Neutrophil (primary cell): ENCODE results near the gene RAB3IL1.

ENCODE experiments used
- H3K27ac ChIP-seq: fragments of 200-600 bp; sonication (generic); 2 replicates; pipeline ENCODE4 v1.5.1; 2016; ENCODE audit warnings: mild to moderate bottlenecking, moderate library complexity
- H3K27me3 ChIP-seq: fragments of 200-600 bp; sonication (generic); 2 replicates; pipeline ENCODE4 v1.6.0; 2016; ENCODE audit warnings: mild to moderate bottlenecking
- H3K36me3 ChIP-seq: fragments of 200-600 bp; sonication (generic); 2 replicates; pipeline ENCODE4 v1.5.1; 2017
- H3K4me1 ChIP-seq, 2 experiments: fragments of 200-600 bp in 1 of 2; sonication (generic) in 1 of 2; 1 replicate in 1 of 2; 2 replicates in 1 of 2; pipeline versions ENCODE4 v1.5.1 to v1.6.1; 2013 to 2016; ENCODE audit warnings: low read depth in 1 of 2, low read length in 1 of 2, mild to moderate bottlenecking in 1 of 2, moderate library complexity in 1 of 2; ENCODE audit not compliant: control insufficient read depth in 1 of 2, insufficient read depth in 1 of 2
- H3K4me3 ChIP-seq, 2 experiments: fragments of 200-600 bp in 1 of 2; sonication (generic) in 1 of 2; 1 replicate in 1 of 2; 2 replicates in 1 of 2; pipeline ENCODE4 v1.5.1; 2013 to 2016; ENCODE audit warnings: low read depth in 1 of 2, low read length in 1 of 2, mild to moderate bottlenecking in 1 of 2, moderate library complexity in 1 of 2
- H3K9me3 ChIP-seq: fragments of 200-600 bp; sonication (generic); 2 replicates; pipeline ENCODE4 v1.5.1; 2016
- TF ChIP-seq, protein P1 (sequence below): fragments of 200-600 bp; sonication (generic); IDR thresholded peaks from 2 replicates; pipeline ENCODE4 v1.5.1; 2016; ENCODE audit warnings: antibody characterized with exemption

Gene RAB3IL1

GRCh38 chr11:61914471-61915171 is 2.7 kb downstream of the RAB3IL1 start:
- TF ChIP-seq, protein P1, sequence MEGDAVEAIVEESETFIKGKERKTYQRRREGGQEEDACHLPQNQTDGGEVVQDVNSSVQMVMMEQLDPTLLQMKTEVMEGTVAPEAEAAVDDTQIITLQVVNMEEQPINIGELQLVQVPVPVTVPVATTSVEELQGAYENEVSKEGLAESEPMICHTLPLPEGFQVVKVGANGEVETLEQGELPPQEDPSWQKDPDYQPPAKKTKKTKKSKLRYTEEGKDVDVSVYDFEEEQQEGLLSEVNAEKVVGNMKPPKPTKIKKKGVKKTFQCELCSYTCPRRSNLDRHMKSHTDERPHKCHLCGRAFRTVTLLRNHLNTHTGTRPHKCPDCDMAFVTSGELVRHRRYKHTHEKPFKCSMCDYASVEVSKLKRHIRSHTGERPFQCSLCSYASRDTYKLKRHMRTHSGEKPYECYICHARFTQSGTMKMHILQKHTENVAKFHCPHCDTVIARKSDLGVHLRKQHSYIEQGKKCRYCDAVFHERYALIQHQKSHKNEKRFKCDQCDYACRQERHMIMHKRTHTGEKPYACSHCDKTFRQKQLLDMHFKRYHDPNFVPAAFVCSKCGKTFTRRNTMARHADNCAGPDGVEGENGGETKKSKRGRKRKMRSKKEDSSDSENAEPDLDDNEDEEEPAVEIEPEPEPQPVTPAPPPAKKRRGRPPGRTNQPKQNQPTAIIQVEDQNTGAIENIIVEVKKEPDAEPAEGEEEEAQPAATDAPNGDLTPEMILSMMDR, result no peak
- Histone ChIP-seq H3K4me3 (no peak overlapping the region), H3K36me3 (no peaks in the 10 kb centered on the region), H3K27ac (no peak overlapping the region), H3K4me1 (peaks cover 58 to 68% of the 10 kb centered on the region in 2 experiments), H3K9me3 (no peaks in the 10 kb centered on the region), H3K27me3 (peaks cover 61% of the 10 kb centered on the region)

DNA sequence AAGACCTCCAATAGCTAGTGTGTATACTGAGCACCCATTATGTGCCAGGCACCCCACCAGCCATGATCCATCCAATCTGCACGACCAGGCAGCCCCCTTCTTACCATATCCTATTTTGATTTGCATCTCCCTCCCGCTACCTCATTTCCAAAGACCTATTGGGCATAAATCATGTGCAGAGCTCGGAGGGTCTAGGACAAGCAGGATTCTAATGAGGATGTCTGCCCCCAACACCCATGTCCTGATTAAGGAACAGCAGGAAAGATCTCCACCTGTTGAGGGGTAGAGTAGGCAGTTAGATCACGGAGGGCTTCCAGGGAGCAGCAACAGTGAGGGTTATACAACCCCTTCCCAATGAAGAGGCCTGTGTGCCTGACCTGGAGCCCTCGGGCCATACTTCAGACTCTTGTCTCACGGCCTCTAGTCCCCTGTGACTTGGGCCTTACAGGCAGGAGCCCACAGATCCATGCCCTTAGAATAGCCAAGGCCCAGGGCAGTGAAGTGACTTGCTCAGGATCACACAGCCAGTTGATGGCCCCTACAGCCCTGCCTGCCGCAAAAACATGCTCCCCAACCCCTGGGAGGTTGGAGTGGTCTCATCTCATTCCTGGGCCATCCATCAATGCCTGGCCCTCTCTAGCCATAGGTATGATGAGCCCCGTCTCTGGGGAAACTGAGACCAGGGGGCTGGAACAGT is 3.5 kb downstream of the RAB3IL1 start:
- TF ChIP-seq, protein P1, result no peak
- H3K27me3 ChIP-seq, result peaks cover 56% of the 10 kb centered on the region
- no peak overlapping the region for H3K4me3 ChIP-seq
- no peak overlapping the region for H3K27ac ChIP-seq
- H3K9me3 ChIP-seq, result no peaks in the 10 kb centered on the region
- H3K36me3 ChIP-seq, result no peaks in the 10 kb centered on the region
- peaks cover 56 to 60% of the 10 kb centered on the region in 2 experiments for H3K4me1 ChIP-seq

DNA sequence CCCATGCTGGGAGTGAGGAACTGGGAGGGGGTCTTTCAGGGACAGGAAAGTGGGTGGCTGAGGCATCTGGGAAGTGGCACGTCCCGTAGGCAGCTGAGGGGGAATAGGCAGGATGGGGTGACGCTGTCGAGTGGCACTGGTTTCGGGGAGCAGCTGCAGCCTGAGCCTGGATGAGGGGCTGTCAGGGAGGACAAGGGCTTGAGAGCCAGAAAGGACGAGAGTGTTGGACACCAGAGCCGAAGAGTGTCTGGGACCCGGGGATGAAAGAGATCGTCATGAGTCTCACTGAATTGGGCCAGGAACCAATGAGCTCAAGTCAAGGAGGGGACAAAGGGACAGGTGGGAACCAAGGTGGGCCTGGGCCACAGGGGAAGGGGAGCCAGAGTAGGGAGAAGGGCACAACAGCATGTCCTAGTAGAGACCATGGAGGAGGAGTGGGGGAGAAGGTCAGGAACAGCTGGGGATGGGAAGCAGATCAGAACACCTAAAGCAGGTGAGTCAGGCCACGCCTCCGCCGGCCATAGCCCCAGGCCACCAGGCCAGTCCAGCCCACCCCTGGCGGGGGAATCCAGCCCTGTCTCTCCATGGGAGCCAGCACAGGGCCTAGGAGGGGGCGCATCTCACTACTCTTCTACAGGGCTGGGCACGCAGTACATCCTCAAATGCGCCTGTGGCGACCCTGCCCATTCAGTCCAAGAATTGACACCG is 4.2 kb downstream of the RAB3IL1 start:
- H3K4me1 ChIP-seq, result peaks cover 50 to 53% of the 10 kb centered on the region in 2 experiments
- TF ChIP-seq, protein P1, result no peak
- peak overlapping the region in 1 of 2 experiments; percentile 17 for H3K4me3 ChIP-seq
- H3K27ac ChIP-seq, result peak overlapping the region; percentile 48
- no peaks in the 10 kb centered on the region for H3K9me3 ChIP-seq
- H3K36me3 ChIP-seq, result no peaks in the 10 kb centered on the region
- peaks cover 49% of the 10 kb centered on the region for H3K27me3 ChIP-seq

DNA sequence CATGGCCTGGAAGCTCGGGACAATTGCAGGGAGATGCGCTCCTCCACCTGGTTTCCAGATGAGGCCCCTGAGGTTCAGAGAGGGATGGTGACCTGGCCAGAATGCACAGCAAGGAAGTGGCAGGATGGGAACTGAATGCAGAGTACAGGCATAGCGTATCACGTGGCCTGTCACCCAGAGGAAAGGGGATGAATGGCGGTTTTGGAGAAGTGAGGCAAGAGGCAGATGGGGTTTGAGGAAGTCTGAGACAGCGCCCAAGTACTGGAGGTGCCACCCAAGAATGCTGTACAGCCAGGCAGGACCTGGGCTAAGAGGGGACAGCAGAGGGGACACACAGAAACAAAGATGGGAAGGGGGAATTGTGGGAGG is 4.9 kb downstream of the RAB3IL1 start:
- Histone ChIP-seq H3K4me3 (peak overlapping the region in 1 of 2 experiments; percentile 17), H3K27me3 (peaks cover 42% of the 10 kb centered on the region), H3K9me3 (no peaks in the 10 kb centered on the region), H3K27ac (peak overlapping the region; percentile 48), H3K36me3 (no peaks in the 10 kb centered on the region), H3K4me1 (peaks cover 44 to 47% of the 10 kb centered on the region in 2 experiments)
- TF ChIP-seq, protein P1, result peak; percentile 34

DNA sequence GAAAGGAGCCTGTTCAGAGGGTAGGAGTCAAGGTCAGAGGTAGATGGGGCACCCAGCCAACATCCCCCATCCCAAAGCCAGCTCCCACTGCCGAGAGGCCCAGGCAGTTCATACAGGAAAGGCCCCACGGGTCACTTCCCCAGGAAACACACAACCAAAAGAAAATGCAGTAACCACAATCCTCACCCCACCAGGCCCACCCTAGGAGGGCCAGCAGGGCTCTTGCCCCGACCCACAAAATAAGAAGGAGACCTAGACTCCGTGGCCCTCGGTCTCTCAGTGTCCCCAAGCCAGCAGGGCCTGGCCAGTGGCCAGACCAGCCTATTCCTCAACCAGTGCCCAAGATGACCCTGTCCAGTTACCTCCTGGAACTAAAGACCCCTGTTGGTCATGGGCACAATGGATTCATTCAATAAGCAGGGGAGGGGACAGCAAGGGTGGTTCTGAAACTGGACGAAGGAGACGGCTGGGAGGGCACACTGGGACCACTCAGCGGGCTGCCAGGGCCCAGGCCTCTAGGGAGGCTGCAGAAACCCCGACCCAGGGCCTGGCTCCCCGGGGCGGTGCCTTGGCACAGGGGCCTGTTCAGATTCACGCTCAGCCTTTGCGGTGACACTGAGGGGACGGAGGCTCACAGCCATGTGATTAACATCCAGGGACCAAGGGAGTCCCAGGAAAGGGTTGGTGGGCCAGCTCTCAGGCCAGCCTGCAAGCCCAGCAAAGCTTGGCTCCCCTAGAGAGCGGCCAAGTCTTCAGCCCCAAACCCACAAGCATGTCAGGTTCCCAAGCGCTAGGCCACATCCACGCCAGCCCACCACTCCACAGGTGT is 5.5 kb downstream of the RAB3IL1 start:
- Histone ChIP-seq H3K36me3 (no peaks in the 10 kb centered on the region), H3K27ac (peak overlapping the region; percentile 48), H3K27me3 (peaks cover 36% of the 10 kb centered on the region), H3K9me3 (no peaks in the 10 kb centered on the region), H3K4me3 (no peak overlapping the region), H3K4me1 (peaks cover 38 to 44% of the 10 kb centered on the region in 2 experiments)
- TF ChIP-seq, protein P1, result no peak
